HepG2 (cell line): ENCODE data around the gene OSER1. TPM values are rescaled to one million over a fixed set of nuclear protein-coding genes. Genes with fewer than 3 reads are reported as not detected.

Experiments used
- FOXA3 ChIP-seq: IDR thresholded peaks from 2 replicates; pipeline ENCODE4 v1.6.1; 2016; ENCODE audit warnings: missing genetic modification reagents, missing compliant biosample characterization
- GABPB1 ChIP-seq: IDR thresholded peaks from 2 replicates; pipeline ENCODE4 v1.6.1; 2016; ENCODE audit warnings: mild to moderate bottlenecking, missing genetic modification reagents, moderate library complexity, missing compliant biosample characterization
- HNRNPLL ChIP-seq: fragments of 200-400 bp; formaldehyde crosslinking; IDR thresholded peaks from 2 replicates; pipeline ENCODE4 v1.6.1; 2017; ENCODE audit warnings: mild to moderate bottlenecking, low read depth, low read length; ENCODE audit not compliant: poor library complexity, severe bottlenecking
- HOXA5 ChIP-seq: sonication (generic); formaldehyde crosslinking; IDR thresholded peaks from 2 replicates; pipeline ENCODE4 v1.4.0; 2020; ENCODE audit warnings: missing genetic modification reagents
- KDM2A ChIP-seq: sonication (generic); formaldehyde crosslinking; IDR thresholded peaks from 2 replicates; pipeline ENCODE4 v1.4.0; 2020; ENCODE audit warnings: low read depth, missing genetic modification reagents, borderline replicate concordance
- KLF11 ChIP-seq: IDR thresholded peaks from 2 replicates; pipeline ENCODE4 v1.6.1; 2016; ENCODE audit warnings: missing compliant biosample characterization
- NR0B2 ChIP-seq: sonication (generic); formaldehyde crosslinking; IDR thresholded peaks from 2 replicates; pipeline ENCODE4 v1.4.0; 2020; ENCODE audit warnings: mild to moderate bottlenecking, missing genetic modification reagents
- NR1H2 ChIP-seq: sonication (generic); formaldehyde crosslinking; IDR thresholded peaks from 2 replicates; pipeline ENCODE4 v1.8.1; 2022; ENCODE audit warnings: low read depth, missing genetic modification reagents, borderline replicate concordance
- ONECUT2 ChIP-seq: sonication (generic); formaldehyde crosslinking; IDR thresholded peaks from 2 replicates; pipeline ENCODE4 v1.4.0; 2020; ENCODE audit warnings: missing genetic modification reagents
- PCBP1 ChIP-seq: fragments of 200-400 bp; formaldehyde crosslinking; IDR thresholded peaks from 2 replicates; pipeline ENCODE4 v1.6.1; 2017; ENCODE audit warnings: mild to moderate bottlenecking, low read depth, low read length, borderline replicate concordance
- RAD51 ChIP-seq: fragments of 450-650 bp; IDR thresholded peaks from 2 replicates; pipeline ENCODE4 v1.6.1; 2016; ENCODE audit warnings: borderline replicate concordance
- STAG1 ChIP-seq: sonication (generic); formaldehyde crosslinking; IDR thresholded peaks from 2 replicates; pipeline ENCODE4 v1.4.0; 2020; ENCODE audit warnings: missing genetic modification reagents
- TEAD2 ChIP-seq: sonication (generic); formaldehyde crosslinking; IDR thresholded peaks from 2 replicates; pipeline ENCODE4 v1.9.0; 2021; ENCODE audit warnings: missing genetic modification reagents
- TP53 ChIP-seq: sonication (generic); formaldehyde crosslinking; conservative IDR thresholded peaks from 2 replicates; pipeline ENCODE4 v1.4.0; 2020; ENCODE audit warnings: missing genetic modification reagents
- YY1 ChIP-seq: IDR thresholded peaks from 2 replicates; pipeline ENCODE4 v1.6.1; 2011; ENCODE audit warnings: low read length, low read depth, moderate library complexity, mild to moderate bottlenecking; ENCODE audit not compliant: insufficient read depth, insufficient replicate concordance
- ZBTB8A ChIP-seq: sonication (generic); formaldehyde crosslinking; IDR thresholded peaks from 2 replicates; pipeline ENCODE4 v1.4.0; 2020; ENCODE audit warnings: mild to moderate bottlenecking, low read depth, missing genetic modification reagents, borderline replicate concordance
- ZNF350 ChIP-seq: sonication (generic); formaldehyde crosslinking; IDR thresholded peaks from 2 replicates; pipeline ENCODE4 v1.4.0; 2020; ENCODE audit warnings: mild to moderate bottlenecking, low read depth, missing genetic modification reagents, borderline replicate concordance
- ZNF713 ChIP-seq: sonication (generic); formaldehyde crosslinking; IDR thresholded peaks from 2 replicates; pipeline ENCODE4 v1.4.0; 2020; ENCODE audit warnings: mild to moderate bottlenecking, missing genetic modification reagents
- ZNF780A ChIP-seq: sonication (generic); formaldehyde crosslinking; IDR thresholded peaks from 2 replicates; pipeline ENCODE4 v1.8.0; 2022; ENCODE audit warnings: mild to moderate bottlenecking, missing genetic modification reagents, moderate library complexity
- ZNF800 ChIP-seq: sonication (generic); formaldehyde crosslinking; IDR thresholded peaks from 2 replicates; pipeline ENCODE4 v1.4.0; 2020; ENCODE audit warnings: missing genetic modification reagents
- ZNF839 ChIP-seq: sonication (generic); formaldehyde crosslinking; IDR thresholded peaks from 2 replicates; pipeline ENCODE4 v1.4.0; 2020; ENCODE audit warnings: missing genetic modification reagents, mild to moderate bottlenecking, borderline replicate concordance
- ZNF891 ChIP-seq: sonication (generic); formaldehyde crosslinking; IDR thresholded peaks from 2 replicates; pipeline ENCODE4 v1.5.0; 2020; ENCODE audit warnings: mild to moderate bottlenecking, missing genetic modification reagents
- polyA plus RNA-seq, 8 experiments: library from polyadenylated mRNA; depleted of rRNA in 3 of 8; stranded (reverse) in 7 of 8; unstranded in 1 of 8; fragments of >200 nt; fragmentation: Illumina TruSeq in 4 of 8; extraction: Trizol in 4 of 8; gene quantifications; 2 replicates each; pipeline versions ENCODE4 v1.2.1 to v1.2.3, GENCODE V29; 2011 to 2016; ENCODE audit warnings: low read depth in 4 of 8, missing spikeins in 1 of 8, mixed read lengths in 1 of 8; ENCODE audit not compliant: insufficient read depth in 1 of 8
- total RNA-seq, 5 experiments: library from RNA; depleted of rRNA; stranded (reverse); fragments of >200 nt; fragmentation: Illumina TruSeq; extraction: Trizol; gene quantifications; 2 replicates each; pipeline ENCODE4 v1.2.3, GENCODE V29; 2016; ENCODE audit warnings: low read depth in 1 of 5
- TF ChIP-seq, protein P1 (sequence below): IDR thresholded peaks from 2 replicates; pipeline ENCODE4 v1.6.1; 2012; ENCODE audit warnings: low read length, improper control_type of control experiment
- TF ChIP-seq, protein P2 (sequence below): sonication (generic); formaldehyde crosslinking; IDR thresholded peaks from 2 replicates; pipeline ENCODE4 v1.5.0; 2020; ENCODE audit warnings: mild to moderate bottlenecking, missing genetic modification reagents

Gene OSER1
- total and polyA plus RNA-seq, 2 of the 13 experiments (the other 11 are each of a cell fraction or from before 2014, with no cell fraction given), result 71.2 to 71.5 TPM

- no peak for TF ChIP-seq ZNF839 (CRISPR knock-in tag)
- TF ChIP-seq TP53 (CRISPR knock-in tag), result no peak
- peak; percentile 73; the same call in 1 of the 2 replicates for TF ChIP-seq KDM2A (CRISPR knock-in tag)
- TF ChIP-seq HNRNPLL, result no peak
- TF ChIP-seq NR1H2 (CRISPR knock-in tag), result no peak
- peak; percentile 48; the same call in 1 of the 2 replicates for TF ChIP-seq FOXA3 (CRISPR knock-in tag)
- TF ChIP-seq NR0B2 (CRISPR knock-in tag), result no peak
- no peak for TF ChIP-seq ONECUT2 (CRISPR knock-in tag)
- TF ChIP-seq ZNF891, result no peak
- TF ChIP-seq RAD51, result no peak
- TF ChIP-seq STAG1 (CRISPR knock-in tag), result peak; percentile 99
- no peak for TF ChIP-seq HOXA5 (CRISPR knock-in tag)
- TF ChIP-seq ZNF780A (CRISPR knock-in tag), result no peak
- TF ChIP-seq, protein P1, sequence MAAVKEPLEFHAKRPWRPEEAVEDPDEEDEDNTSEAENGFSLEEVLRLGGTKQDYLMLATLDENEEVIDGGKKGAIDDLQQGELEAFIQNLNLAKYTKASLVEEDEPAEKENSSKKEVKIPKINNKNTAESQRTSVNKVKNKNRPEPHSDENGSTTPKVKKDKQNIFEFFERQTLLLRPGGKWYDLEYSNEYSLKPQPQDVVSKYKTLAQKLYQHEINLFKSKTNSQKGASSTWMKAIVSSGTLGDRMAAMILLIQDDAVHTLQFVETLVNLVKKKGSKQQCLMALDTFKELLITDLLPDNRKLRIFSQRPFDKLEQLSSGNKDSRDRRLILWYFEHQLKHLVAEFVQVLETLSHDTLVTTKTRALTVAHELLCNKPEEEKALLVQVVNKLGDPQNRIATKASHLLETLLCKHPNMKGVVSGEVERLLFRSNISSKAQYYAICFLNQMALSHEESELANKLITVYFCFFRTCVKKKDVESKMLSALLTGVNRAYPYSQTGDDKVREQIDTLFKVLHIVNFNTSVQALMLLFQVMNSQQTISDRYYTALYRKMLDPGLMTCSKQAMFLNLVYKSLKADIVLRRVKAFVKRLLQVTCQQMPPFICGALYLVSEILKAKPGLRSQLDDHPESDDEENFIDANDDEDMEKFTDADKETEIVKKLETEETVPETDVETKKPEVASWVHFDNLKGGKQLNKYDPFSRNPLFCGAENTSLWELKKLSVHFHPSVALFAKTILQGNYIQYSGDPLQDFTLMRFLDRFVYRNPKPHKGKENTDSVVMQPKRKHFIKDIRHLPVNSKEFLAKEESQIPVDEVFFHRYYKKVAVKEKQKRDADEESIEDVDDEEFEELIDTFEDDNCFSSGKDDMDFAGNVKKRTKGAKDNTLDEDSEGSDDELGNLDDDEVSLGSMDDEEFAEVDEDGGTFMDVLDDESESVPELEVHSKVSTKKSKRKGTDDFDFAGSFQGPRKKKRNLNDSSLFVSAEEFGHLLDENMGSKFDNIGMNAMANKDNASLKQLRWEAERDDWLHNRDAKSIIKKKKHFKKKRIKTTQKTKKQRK, result no peak
- TF ChIP-seq PCBP1, result no peak
- no peak for TF ChIP-seq TEAD2 (CRISPR knock-in tag)
- TF ChIP-seq ZBTB8A (CRISPR knock-in tag), result no peak
- no peak for TF ChIP-seq ZNF800 (CRISPR knock-in tag)
- no peak for TF ChIP-seq ZNF713 (CRISPR knock-in tag)
- peak; percentile 39 for TF ChIP-seq YY1
- TF ChIP-seq GABPB1 (CRISPR knock-in tag), result peak; percentile 31; the same call in 1 of the 2 replicates
- TF ChIP-seq, protein P2, sequence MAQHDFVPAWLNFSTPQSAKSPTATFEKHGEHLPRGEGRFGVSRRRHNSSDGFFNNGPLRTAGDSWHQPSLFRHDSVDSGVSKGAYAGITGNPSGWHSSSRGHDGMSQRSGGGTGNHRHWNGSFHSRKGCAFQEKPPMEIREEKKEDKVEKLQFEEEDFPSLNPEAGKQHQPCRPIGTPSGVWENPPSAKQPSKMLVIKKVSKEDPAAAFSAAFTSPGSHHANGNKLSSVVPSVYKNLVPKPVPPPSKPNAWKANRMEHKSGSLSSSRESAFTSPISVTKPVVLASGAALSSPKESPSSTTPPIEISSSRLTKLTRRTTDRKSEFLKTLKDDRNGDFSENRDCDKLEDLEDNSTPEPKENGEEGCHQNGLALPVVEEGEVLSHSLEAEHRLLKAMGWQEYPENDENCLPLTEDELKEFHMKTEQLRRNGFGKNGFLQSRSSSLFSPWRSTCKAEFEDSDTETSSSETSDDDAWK, result no peak
- peak; percentile 45; the same call in 1 of the 2 replicates for TF ChIP-seq ZNF350 (CRISPR knock-in tag)
- no peak for TF ChIP-seq KLF11 (CRISPR knock-in tag)
These were observed 6.9 kb upstream of the OSER1 start (continued) for GRCh38 chr20:44217342-44218092.
